Stimulated activated CD4-positive, alpha-beta T cell treated with anti-CD3 and anti-CD28 coated beads, Interleukin-4, amount 100 ng/mL, for 48 hours (primary cell): ENCODE results near the gene KIAA0040.
A peak's percentile ranks its signal among the peaks of the same experiment; 100 is the strongest.

ENCODE experiments used
- DNase-seq, 2 donors: peaks; one replicate each; pipeline ENCODE4 v3.0.0-alpha.2; 2020; ENCODE audit warnings: low read depth in 2 of 2

The KIAA0040 gene

DNA sequence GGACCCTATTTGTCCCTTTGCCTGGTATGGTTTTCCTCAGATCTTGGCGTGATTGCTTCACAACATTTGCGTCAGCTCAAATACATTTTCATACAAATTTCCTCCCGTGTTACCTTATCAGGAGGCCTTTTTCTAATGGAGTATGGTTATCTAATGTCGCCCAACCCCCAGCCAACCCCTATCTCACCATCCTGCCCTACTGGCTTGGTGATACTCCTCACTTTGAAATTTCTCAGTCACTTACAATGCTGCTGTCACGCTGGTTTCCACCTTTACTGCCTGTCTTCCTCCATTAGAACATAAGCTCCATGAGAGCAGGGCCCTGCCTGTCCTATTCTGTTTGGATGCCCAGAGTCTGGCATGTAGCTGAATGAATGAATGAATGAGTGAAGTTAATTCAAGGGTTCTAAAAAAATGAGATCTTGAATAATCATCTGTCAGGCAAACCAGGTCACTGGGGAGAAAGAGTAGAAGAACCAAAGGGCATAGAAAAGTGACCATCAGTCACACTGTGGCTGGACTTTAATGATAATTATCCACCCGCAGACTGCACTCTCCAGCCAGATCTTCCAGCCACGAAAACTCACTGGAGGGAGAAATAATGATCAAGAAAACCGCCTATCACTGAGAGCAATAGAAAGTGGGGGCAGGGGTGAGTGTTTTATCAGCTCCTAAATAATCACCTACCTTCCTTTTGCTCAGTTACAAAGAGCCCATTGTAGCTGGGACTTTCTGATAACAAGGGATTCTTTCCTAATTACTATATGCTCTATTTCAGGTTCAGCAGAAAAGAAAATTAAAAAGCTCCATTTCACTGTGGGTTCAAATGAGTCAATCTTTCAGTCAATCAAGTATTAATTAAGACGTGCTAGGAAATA is 21.3 kb downstream of the KIAA0040 start:
- no peak for DNase-seq

DNA sequence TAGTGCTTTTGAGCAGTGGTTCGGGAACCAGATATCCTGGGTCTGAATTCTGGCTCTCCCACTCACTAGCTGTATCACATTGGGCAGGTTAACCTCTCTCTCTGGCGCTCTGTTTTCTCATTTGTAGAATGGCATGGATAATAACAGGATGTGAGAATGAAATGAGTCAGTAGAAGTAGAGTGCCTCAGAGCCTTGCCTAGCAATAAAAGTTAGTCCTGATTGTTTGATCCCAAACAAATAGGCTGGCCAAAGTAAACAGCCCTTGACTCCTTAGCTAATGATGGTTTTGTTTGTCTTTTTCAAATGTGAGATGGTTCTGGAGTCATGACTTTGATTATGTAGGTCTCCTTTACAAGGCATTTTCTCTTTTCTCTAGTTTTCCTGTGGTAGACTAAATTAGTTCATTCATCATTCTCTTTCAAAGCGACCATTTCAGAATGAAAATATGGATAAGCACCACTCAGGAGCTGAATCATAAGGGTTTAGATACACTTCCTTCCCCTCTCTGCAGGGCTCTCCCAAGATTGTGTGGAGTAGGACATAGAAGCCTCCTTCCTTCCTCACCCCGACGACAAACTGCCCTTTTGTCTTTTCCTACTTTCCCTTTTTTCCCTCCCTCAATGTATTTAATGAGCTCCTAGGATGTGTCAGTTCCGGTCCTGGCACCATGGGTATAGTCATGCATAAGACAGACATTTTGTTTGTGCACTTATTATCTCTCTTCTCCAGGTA is 23.1 kb downstream of the KIAA0040 start:
- no peak for DNase-seq

DNA sequence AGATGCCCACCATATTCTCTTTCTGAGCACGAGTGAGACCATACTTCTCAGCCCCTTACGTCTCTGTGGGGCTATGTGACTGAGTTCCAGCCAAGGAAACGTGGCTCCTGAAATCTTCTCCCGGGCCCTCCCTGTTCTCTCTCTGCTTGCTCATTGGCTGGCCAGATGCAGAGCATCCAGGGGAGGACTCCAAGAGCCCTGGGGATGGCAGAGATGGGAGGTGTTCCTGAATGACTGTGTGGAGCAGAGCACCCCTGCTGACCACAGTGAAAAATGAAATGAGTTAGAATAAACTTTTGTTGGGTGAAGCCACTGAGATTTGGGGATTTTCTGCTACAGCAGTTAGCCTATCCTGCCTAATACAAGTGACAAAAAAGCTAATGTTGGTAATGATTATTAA is 23.8 kb downstream of the KIAA0040 start:
- DNase-seq: no peak

DNA sequence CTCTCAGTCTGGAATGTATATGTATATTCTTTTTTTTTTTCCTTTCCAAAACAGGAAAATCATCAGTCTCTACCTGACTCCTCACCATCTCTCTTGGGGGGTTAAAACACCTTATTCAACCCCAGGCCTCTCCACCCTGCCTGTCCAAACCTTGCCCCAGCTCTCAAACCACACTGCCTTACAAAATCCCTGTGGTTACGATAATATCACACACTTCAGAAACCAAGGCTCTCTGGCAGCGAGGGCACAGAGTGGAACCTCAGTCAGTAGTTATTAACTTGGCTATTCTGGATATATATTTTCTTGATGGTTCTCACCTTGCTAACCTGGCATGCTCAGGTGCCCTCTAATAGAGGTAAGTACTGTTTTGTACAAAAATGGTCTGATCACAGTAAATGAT is 24.7 kb downstream of the KIAA0040 start:
- no peak for DNase-seq

DNA sequence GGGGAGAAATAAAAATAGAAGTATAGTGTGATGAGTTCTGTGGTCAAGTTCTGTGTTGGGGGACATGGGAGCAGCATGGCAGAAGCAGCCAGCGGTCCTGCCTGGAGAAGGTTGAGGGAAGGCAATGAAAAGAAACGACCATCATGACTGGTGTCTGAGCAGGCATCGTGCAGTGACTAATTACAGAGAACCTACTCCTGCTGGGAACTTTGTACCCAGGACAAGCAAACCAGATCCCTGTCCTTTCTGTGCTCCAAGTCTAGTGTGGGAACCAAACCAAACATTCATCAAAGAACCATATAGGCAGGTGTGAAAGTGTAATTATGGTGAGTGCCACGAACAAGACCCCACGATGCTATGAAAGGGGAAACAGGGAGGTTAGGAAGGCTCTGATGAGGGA is 25.8 kb downstream of the KIAA0040 start:
- no peak for DNase-seq

DNA sequence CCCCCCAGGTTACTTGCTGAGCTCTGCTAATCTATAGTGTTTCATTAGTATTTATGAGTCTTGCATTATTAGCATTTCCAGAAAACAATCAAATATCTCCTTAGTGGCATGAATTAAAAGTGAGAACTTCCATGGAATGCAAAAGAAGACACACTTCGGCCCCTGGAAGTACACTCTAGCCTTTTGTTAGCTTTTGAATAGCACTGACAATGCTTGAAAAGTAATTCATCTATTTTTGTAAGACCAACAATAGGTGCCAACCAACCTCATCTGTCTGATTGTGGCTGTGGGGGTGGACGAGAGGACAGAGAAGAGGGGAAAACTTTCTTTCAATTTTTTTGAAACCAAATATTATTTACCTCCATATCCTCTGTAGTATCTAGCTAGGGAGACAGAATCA is 27.8 kb downstream of the KIAA0040 start:
- no peak for DNase-seq

DNA sequence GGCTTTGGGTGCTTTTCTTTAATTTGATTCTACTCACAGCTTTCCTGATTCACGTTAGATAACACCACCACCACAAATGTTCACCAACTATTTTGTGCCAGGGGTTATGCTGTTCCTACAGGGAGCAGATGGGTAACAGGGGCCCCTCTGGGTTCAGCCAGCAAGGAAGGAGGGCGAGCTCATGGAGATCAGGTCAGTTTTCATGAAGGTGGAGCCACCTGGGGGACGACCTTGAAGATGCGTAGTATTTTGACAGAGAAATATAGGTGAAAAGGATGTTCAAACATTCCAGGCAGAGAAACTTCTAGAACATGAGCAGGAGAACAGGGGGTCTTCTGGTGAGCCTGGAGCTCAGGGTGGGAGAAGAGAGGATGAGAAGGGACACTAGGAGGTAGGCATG is 28.9 kb downstream of the KIAA0040 start:
- no peak for DNase-seq

DNA sequence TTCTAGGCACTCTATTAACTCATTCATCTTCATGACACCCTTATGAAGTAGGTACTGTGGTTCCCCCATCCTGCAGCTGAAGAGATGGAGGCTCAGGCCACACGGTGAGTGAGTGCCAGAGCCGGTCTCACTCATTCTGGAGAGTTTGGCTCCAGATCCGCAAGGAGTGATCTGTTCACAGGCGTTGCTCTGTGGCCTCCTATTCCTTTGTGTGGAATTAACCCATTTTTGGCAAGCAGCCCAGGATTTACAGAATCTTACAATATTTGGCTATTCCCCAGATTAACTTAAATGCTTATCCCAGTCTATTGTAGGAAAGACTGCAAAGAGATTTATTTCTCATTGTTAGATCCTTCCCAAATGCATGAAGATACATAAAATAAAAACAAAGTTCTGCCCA is 29.6 kb downstream of the KIAA0040 start:
- no peak for DNase-seq

DNA sequence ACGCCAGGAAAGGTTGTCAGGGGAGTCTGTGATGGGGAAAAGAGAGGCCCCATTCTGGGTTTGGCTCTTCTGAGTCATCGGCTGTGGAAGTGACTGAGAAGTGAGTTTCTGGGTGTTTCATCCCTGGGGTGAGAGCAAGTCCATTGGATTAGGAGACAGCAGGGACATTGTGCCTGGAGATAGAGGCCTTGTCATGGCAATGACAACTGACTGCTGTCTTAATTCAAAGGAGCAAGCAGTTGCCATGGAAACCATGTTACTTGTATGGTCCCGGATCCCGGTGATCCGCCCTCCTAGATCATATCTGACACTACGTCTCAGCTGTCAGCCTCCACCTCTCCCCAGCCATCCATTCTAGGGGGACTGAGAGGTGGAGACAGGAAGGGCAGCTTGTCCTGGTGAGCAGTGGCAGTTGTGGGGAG is 34.4 kb downstream of the KIAA0040 start:
- no peak for DNase-seq

DNA sequence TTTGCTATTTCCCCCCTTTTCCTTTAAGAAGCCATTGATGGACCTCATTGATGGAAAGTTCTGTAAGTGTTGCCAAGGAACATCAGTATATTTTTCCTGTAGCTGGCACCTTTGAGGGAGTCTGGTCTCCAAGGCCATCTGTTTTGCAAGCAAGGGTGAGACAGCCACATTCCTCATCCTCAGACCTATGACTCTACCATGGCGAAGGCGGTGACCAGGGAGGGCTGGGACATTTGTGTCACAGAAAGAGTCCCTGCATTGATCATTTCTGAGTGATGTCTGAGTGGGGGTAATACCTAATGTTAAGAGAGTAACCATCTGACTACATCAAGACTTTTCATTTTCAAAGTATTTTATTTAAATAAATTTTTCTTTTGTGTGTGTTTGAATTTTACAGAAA is 35.4 kb downstream of the KIAA0040 start:
- DNase-seq: no peak

DNA sequence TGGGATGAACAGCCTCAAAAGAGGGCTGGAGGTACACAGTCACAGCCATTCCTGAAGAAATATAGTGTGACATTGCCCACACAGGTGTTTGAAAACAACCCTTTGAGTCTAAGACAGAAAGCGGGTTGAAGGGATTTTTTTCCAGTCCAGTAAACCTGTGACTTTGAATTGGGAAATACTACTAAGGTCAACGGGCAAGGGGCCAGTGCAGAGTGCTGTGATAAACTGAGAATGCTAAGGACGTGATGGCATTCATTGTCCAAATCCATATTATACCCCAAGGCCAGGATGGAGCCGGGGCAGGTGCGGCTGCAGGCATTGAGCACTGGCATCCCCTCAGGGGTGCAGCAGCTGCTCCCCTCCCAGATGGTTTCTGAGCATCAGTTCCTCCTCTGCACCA is 36.6 kb downstream of the KIAA0040 start:
- no peak for DNase-seq

DNA sequence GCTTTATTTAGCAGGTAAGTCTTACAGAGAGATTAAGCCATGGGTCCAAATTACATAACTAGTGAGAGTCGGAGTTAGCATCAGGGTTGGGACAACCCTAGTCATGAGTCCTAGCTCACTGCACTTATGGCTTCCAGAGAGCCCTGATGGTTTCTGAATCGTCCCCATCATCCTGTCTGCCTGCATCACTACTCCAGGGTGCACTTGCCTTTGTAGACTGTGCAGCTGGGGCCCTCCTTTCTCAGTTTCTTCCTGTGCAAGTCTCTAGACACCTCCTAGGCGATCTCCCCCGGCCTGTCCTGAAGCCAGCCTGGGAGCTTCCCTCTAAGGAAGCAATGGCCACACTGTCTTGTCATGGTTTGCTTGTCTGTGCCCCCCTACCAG is 37.1 kb downstream of the KIAA0040 start:
- DNase-seq: no peak

DNA sequence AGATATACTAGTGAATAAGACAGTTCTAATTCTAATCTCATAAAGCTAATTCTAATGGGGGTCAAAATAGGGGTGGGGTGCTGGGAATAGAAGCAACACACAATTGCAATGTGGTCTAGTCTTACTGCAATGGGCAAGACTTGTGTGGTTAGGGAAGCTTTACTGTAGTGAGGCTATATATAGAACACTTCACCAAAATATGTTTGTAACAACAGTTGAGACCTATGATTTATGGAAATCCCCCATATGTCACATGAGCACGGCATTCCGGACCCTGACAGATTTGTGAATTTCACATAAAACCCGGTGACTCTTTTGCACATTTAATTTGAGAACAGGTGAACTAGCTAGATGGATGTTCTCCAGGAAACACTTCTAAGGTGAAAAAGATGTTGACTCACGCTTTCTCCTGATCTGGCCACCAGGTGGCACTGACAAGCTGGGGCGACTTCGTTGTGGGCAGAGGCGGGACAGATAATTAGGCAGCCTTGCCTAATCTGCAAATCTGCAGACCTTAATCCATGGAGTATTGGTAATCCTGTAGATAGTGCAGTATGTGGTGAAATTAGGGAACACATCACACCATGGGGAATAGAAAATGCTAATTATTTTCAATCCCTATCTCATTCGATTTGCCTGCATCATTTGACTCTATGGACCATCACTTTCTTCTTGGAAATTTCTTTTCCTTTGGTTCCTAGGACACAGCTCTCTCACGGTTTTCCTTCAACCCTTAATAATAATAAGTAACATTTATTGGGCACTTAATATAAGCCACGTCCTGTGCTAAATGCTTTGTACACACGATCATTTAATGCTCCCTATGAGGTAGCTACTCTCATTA is 37.7 kb downstream of the KIAA0040 start:
- peak; percentile 53 to 70 for DNase-seq

DNA sequence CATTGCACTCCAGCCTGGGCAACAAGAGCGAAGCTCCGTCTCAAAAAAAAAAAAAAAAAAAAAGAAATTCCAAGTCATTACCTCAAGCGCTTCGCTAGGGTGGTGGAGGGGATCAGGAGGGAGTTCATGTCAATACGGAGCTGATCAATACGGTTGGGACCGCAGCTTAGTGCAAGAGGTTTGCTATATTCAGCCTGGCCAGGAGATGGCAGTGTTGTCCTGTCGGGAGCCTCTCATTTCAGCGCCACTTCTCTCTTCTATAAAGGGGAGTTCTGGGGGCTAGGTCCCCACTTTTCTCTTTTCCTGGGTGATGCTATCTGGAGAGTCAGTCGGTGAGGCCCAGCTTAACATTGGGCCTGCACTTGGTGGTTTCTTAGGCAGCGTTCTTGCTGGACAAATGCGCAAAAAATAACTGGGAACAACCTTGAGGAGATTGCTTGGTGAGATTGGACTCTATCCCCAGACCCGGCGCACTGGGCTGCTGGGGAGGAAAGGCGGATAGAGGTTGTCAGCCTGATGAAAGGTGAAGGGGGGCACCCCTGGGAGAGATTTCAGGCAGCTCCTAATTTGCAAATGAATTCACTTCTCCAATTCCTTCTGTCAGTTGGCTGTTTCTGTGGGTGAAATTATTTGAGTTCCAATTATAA is 40.4 kb downstream of the KIAA0040 start:
- DNase-seq: peak; percentile 55 to 66

DNA sequence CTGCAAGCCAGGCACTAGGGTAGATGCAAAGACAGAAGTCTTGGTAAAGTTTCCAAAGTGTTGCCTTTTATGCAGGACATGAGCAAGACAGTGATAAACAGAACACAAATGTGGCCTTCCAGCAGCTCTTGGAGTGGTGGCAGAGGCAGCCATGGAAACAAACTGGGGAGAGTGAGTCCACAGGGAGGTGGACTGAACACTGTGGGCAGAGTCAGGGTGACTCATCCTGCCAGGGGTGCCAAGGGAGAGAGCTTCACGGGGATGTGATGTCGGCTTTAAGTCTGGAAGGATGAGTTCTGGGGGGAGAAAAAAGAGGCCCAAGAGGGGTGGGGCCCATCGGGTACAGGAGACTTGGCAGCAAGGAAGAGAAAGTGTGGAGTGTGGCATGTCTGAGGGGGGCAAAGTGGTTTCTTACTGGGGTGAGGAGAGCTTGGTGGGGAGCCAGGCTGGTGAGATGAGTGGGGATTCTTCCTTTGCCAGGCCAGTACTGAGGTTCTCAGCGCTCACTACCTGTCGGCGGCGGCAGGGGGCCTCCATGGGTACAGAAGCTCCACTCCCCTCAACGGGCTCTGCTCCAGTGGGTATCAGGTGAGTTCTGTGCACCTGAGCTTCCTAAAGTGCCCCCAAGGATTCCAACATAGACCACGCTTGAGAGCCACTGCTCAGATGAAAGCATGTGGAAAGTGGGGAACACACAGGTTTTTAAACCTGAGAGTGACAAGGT is 41.8 kb downstream of the KIAA0040 start:
- no peak for DNase-seq

DNA sequence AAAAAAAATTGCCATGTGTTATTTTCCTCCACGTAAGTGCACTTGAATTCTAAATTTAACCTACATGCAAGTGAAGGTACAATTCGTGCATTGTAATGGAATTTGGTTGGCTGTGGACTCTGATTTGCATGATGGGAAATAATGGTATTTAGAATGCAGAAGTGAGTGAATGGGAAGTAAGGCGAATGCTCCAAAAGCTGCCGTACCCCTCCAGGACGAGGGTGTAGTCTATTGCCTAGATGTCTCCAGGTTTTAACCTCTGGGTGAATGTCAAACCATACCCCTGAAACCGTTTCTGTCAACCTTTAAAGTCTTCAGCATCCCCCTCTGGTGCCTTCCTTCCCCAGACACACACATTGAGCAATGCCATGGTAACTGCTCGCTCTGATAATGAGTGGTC is 44.5 kb downstream of the KIAA0040 start:
- no peak for DNase-seq

DNA sequence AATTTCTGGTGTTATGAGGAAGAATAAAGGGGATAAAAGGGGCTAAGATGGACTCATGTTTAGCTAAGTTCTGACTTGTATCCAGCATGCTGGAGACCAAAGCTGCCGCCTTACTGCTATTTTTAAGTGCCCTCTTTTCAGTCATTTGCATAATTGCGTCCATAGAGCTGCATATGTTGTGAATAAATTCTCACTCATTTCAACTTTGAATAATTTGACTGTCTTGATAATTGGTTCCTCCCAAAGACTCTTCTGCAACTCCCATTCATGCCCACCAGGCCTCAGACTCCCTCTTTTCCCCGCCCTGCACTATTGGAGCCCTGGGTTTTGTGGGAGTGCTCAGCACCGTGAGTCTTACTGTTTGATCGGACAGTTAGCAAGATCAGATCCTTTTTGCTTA is 45.0 kb downstream of the KIAA0040 start:
- DNase-seq: no peak

DNA sequence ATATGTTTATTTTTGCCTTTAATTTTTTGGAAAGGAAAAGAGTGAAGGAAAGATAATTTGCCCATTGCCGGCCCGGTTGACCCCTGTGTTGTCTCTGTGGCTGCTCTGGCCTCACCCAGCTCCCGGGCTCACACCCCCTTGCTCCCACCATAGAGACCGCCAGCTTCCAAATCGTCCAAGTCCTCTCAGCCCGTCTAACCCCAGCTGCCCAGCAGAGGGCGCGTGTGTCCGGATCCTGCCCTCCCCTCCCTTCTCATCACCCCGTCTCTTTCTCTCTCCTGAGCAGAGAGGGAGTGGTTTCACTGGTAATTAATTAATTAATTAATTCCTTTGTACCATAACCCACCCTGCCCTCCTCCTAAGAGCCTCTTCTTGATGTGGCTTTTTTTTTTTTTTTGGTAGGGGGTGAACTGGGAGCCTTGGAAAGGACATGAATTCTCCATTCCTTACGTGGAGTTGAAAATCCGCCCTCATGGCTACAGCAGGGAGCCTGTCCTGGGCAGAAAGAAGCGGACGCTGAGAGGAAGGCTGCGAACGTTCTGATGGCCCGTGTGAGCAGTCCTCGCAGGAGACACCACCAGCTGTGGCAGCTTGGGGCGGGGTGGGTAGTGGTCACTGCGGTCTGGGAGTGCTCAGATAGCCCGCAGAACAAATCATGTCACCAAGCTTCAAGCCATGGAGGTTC is 45.9 kb downstream of the KIAA0040 start:
- peak; percentile 60 to 77 for DNase-seq

DNA sequence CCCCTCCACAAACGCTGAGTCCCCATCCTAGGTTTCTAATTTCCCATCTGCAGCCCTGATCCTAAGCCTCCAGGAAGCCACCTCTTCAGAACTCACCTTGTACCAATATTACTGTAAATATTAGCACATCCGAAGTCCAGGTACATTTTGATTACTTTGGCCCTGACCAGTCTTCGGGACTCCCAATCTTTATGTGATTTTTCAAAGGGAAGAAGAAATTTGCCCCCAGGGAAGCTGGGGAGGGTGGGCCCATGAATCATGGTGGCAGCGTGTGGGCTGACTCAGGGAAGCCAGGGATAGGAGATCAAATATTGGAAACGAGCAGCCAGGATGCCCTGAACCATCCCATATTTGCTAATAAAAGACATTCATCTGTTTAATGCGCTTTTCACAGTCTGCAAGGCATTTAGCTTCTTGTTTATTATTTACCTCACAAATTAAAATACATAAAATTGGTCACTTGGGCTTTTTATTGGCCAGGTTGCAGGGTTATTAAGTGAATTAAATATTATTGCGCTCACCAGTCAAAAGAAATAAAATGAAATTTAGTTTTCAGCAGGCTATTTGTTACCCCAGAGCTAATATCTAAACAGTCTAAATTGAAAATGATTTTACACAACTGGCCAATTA is 46.6 kb downstream of the KIAA0040 start:
- DNase-seq: no peak

DNA sequence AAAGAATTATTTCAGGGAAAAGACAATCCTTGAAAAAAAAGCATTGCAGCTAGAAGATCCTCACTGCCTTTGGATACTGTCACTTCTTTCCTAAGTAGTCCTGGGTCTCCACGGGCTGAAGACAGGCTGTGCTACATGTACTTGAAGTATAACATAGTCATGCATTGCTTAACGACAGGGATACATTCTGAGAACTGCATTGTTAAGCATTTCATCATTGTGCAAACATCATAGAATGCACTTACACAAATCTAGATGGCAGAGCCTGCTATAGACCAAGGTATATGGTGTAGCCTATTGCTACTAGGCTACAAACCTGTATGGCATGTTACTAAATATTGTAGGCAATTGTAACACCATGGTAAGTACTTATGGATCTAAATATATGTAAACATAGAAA is 54.0 kb downstream of the KIAA0040 start:
- no peak for DNase-seq
